Activated naive CD4-positive, alpha-beta T cell treated with anti-CD3 and anti-CD28 coated beads for 36 hours (primary cell): ENCODE data around the gene PNMA8C. TPM values are rescaled to one million over a fixed set of nuclear protein-coding genes. Genes with fewer than 3 reads are reported as not detected.
"Not testable (repeated sequence)": the region's sequence is repeated elsewhere in the genome, so short reads cannot be mapped to it uniquely, and the experiment has no call there.

Source experiments
- CTCF ChIA-PET: fragments of 350-600 bp; sonication (Branson Sonifier 250); formaldehyde crosslinking; loops from one replicate; lab custom pipeline; 2021; ENCODE audit warnings: antibody characterized with exemption; lab: Charles Lee
- DNase-seq: peaks from one replicate; pipeline ENCODE4 v3.0.0-alpha.2; 2020
- H3K27ac Mint-ChIP-seq: one replicate; pipeline ENCODE4 v1.8.0; 2021; ENCODE audit warnings: mild to moderate bottlenecking, mixed read lengths
- H3K27me3 Mint-ChIP-seq: one replicate; pipeline ENCODE4 v1.8.0; 2021; ENCODE audit warnings: low read depth, mixed read lengths
- H3K36me3 Mint-ChIP-seq: one replicate; pipeline ENCODE4 v1.8.0; 2021; ENCODE audit warnings: low read depth, mixed read lengths
- H3K4me1 Mint-ChIP-seq: one replicate; pipeline ENCODE4 v1.8.0; 2021; ENCODE audit warnings: low read depth, mixed read lengths
- H3K4me3 Mint-ChIP-seq: one replicate; pipeline ENCODE4 v1.8.0; 2021; ENCODE audit warnings: mild to moderate bottlenecking, moderate library complexity, mixed read lengths
- H3K9me3 Mint-ChIP-seq: one replicate; pipeline ENCODE4 v1.8.0; 2021; ENCODE audit warnings: mixed read lengths
- intact Hi-C: fragments of 100-400 bp; cut with micrococcal nuclease; formaldehyde crosslinking; loops from one replicate; pipeline ENCODE4 v1.15.1; 2023
- total RNA-seq, 2 experiments: library from RNA; stranded (reverse); gene quantifications; one replicate each; pipeline ENCODE4 v1.2.3, GENCODE V29; 2021

PNMA8C gene
- total RNA-seq, 2 experiments from 2014 or later, result not detected

- H3K27ac Mint-ChIP-seq, result no peak overlapping the region
- intact Hi-C loops, result no loop called here
- no peaks in the 10 kb centered on the region for H3K9me3 Mint-ChIP-seq
- no peaks in the 10 kb centered on the region for H3K4me1 Mint-ChIP-seq
- H3K27me3 Mint-ChIP-seq, result peaks cover 39% of the 10 kb centered on the region
- no peak for DNase-seq
- CTCF ChIA-PET, result no interaction called here
- no peaks in the 10 kb centered on the region for H3K36me3 Mint-ChIP-seq
- H3K4me3 Mint-ChIP-seq, result no peak overlapping the region
These were observed 8.7 kb downstream of the PNMA8C start for GRCh38 chr19:46420056-46420455.

GRCh38 chr19:46415804-46416709, 12.7 kb downstream of the PNMA8C start:
- H3K36me3 Mint-ChIP-seq, H3K9me3 Mint-ChIP-seq, DNase-seq, intact Hi-C loops, H3K4me3 Mint-ChIP-seq, H3K4me1 Mint-ChIP-seq, H3K27ac Mint-ChIP-seq: not testable (repeated sequence)
- peaks cover 57% of the 10 kb centered on the region for H3K27me3 Mint-ChIP-seq
- CTCF ChIA-PET, result interaction anchor here (0.7 to 0.9 kb wide), 3 partner anchors 11 to 114 kb away, joined by 3 read pairs; no protein-coding TSS in a partner anchor

GRCh38 chr19:46414899-46415298, 13.8 kb downstream of the PNMA8C start:
- H3K27me3 Mint-ChIP-seq, result peaks cover 64% of the 10 kb centered on the region
- H3K4me3 Mint-ChIP-seq, H3K4me1 Mint-ChIP-seq, intact Hi-C loops, H3K36me3 Mint-ChIP-seq, H3K9me3 Mint-ChIP-seq, H3K27ac Mint-ChIP-seq, DNase-seq: not testable (repeated sequence)
- CTCF ChIA-PET, result interaction anchor here (0.7 kb wide), 1 partner anchor 671 kb away, joined by 4 read pairs; no protein-coding TSS in a partner anchor

- intact Hi-C loops, result no loop called here
- Mint-ChIP-seq H3K36me3 (no peaks in the 10 kb centered on the region), H3K27ac (no peak within 1 kb of the TSS), H3K9me3 (no peaks in the 10 kb centered on the region), H3K4me1 (peaks cover 8% of the 10 kb centered on the region), H3K27me3 (peaks cover 63% of the 10 kb centered on the region), H3K4me3 (no peak within 1 kb of the TSS)
- DNase-seq, result no peak
- CTCF ChIA-PET, result interaction anchor here (1.1 kb wide), 1 partner anchor 17 kb away, joined by 6 read pairs; no protein-coding TSS in a partner anchor
These were observed 15.3 kb downstream of the PNMA8C start, which contains the start of gene CCDC8 for GRCh38 chr19:46413262-46414031. TSS of gene CCDC8 (minus strand) at chr19:46413564. CDS start at chr19:46412810, 754 bp downstream.

- H3K36me3 Mint-ChIP-seq, result no peaks in the 10 kb centered on the region
- H3K27me3 Mint-ChIP-seq, result peaks cover 70% of the 10 kb centered on the region
- no peak for DNase-seq
- H3K27ac Mint-ChIP-seq, result no peak overlapping the region
- intact Hi-C loops, result no loop called here
- CTCF ChIA-PET, result interaction anchor here (1.1 kb wide), 1 partner anchor 17 kb away, joined by 6 read pairs; no protein-coding TSS in a partner anchor
- H3K4me1 Mint-ChIP-seq, result peaks cover 10% of the 10 kb centered on the region
- H3K9me3 Mint-ChIP-seq, result no peaks in the 10 kb centered on the region
- H3K4me3 Mint-ChIP-seq, result no peak overlapping the region
These were observed 16.0 kb downstream of the PNMA8C start for GRCh38 chr19:46412650-46413261.

- no peaks in the 10 kb centered on the region for H3K9me3 Mint-ChIP-seq
- peaks cover 10% of the 10 kb centered on the region for H3K4me1 Mint-ChIP-seq
- CTCF ChIA-PET, result interaction anchor here (0.6 kb wide), 1 partner anchor 93 kb away, joined by 4 read pairs; no protein-coding TSS in a partner anchor
- H3K27me3 Mint-ChIP-seq, result peaks cover 75% of the 10 kb centered on the region
- H3K4me3 Mint-ChIP-seq, result no peak overlapping the region
- intact Hi-C loops, result no loop called here
- DNase-seq, result no peak
- no peak overlapping the region for H3K27ac Mint-ChIP-seq
- H3K36me3 Mint-ChIP-seq, result no peaks in the 10 kb centered on the region
These were observed 16.6 kb downstream of the PNMA8C start for GRCh38 chr19:46411925-46412649.

- Mint-ChIP-seq H3K4me3 (no peak overlapping the region), H3K27me3 (peaks cover 79% of the 10 kb centered on the region), H3K27ac (no peak overlapping the region), H3K36me3 (no peaks in the 10 kb centered on the region), H3K9me3 (no peaks in the 10 kb centered on the region), H3K4me1 (peaks cover 10% of the 10 kb centered on the region)
- no peak for DNase-seq
- CTCF ChIA-PET, result interaction anchor here (0.6 to 1.0 kb wide), 3 partner anchors 93 to 382 kb away, joined by 4 to 9 read pairs (median 4); no protein-coding TSS in a partner anchor
- intact Hi-C loops, result no loop called here
These were observed 17.4 kb downstream of the PNMA8C start for GRCh38 chr19:46411088-46411924.

GRCh38 chr19:46410205-46411087, 18.3 kb downstream of the PNMA8C start:
- H3K27ac Mint-ChIP-seq, result no peak overlapping the region
- CTCF ChIA-PET, result interaction anchor here (0.6 to 1.0 kb wide), 3 partner anchors 131 to 381 kb away, joined by 4 to 10 read pairs (median 9); no protein-coding TSS in a partner anchor
- no peaks in the 10 kb centered on the region for H3K36me3 Mint-ChIP-seq
- intact Hi-C loops, result no loop called here
- H3K4me1 Mint-ChIP-seq, result peaks cover 10% of the 10 kb centered on the region
- DNase-seq, result no peak
- H3K4me3 Mint-ChIP-seq, result no peak overlapping the region
- H3K27me3 Mint-ChIP-seq, result peaks cover 78% of the 10 kb centered on the region
- H3K9me3 Mint-ChIP-seq, result no peaks in the 10 kb centered on the region

GRCh38 chr19:46409191-46409590, 19.5 kb downstream of the PNMA8C start:
- H3K36me3 Mint-ChIP-seq, result no peaks in the 10 kb centered on the region
- DNase-seq, result no peak
- H3K4me3 Mint-ChIP-seq, result no peak overlapping the region
- no peak overlapping the region for H3K27ac Mint-ChIP-seq
- no peaks in the 10 kb centered on the region for H3K9me3 Mint-ChIP-seq
- peaks cover 17% of the 10 kb centered on the region for H3K4me1 Mint-ChIP-seq
- H3K27me3 Mint-ChIP-seq, result peaks cover 80% of the 10 kb centered on the region
- intact Hi-C loops, result no loop called here
- CTCF ChIA-PET, result no interaction called here

GRCh38 chr19:46408664-46409039, 20.1 kb downstream of the PNMA8C start:
- Mint-ChIP-seq H3K4me3 (no peak overlapping the region), H3K27me3 (peaks cover 80% of the 10 kb centered on the region), H3K4me1 (peaks cover 22% of the 10 kb centered on the region), H3K36me3 (no peaks in the 10 kb centered on the region), H3K27ac (no peak overlapping the region), H3K9me3 (no peaks in the 10 kb centered on the region)
- DNase-seq, result no peak
- CTCF ChIA-PET, result interaction anchor here (1.5 kb wide), 1 partner anchor 79 kb away, joined by 3 read pairs; no protein-coding TSS in a partner anchor
- intact Hi-C loops, result no loop called here
